Parathyroid adenoma (tissue), 2 donors: ENCODE data around the gene WDR77.

Experiments used
- H2AFZ ChIP-seq: fragments of 300-600 bp; sonication (generic); one replicate; pipeline ENCODE4 v1.7.0; 2017; ENCODE audit warnings: antibody characterized with exemption, mild to moderate bottlenecking
- H3K27ac ChIP-seq: fragments of 300-600 bp; sonication (generic); one replicate; pipeline ENCODE4 v1.7.0; 2017
- H3K27me3 ChIP-seq: fragments of 300-600 bp; sonication (generic); one replicate; pipeline ENCODE4 v1.7.0; 2017; ENCODE audit warnings: low read length; ENCODE audit not compliant: control insufficient read depth, insufficient read depth
- H3K36me3 ChIP-seq: fragments of 300-600 bp; sonication (generic); one replicate; pipeline ENCODE4 v1.7.0; 2017; ENCODE audit warnings: low read length; ENCODE audit not compliant: control insufficient read depth, insufficient read depth
- H3K4me1 ChIP-seq: fragments of 300-600 bp; sonication (generic); one replicate; pipeline ENCODE4 v1.7.0; 2017; ENCODE audit warnings: control low read depth
- H3K4me2 ChIP-seq: fragments of 300-600 bp; sonication (generic); one replicate; pipeline ENCODE4 v1.7.0; 2017; ENCODE audit warnings: low read length
- H3K4me3 ChIP-seq: fragments of 300-600 bp; sonication (generic); one replicate; pipeline ENCODE4 v1.7.0; 2017; ENCODE audit warnings: low read depth, low read length
- H3K79me2 ChIP-seq: fragments of 300-600 bp; sonication (generic); one replicate; pipeline ENCODE4 v1.7.0; 2017; ENCODE audit warnings: control low read depth
- H3K9ac ChIP-seq: fragments of 300-600 bp; sonication (generic); one replicate; pipeline ENCODE4 v1.7.0; 2017; ENCODE audit warnings: mild to moderate bottlenecking
- H3K9me3 ChIP-seq: fragments of 300-600 bp; sonication (generic); one replicate; pipeline ENCODE4 v1.7.0; 2017; ENCODE audit warnings: low read length; ENCODE audit not compliant: control insufficient read depth
- CTCF ChIP-seq: fragments of 300-600 bp; sonication (generic); IDR thresholded peaks from one replicate; pipeline ENCODE4 v1.7.0; 2017; ENCODE audit warnings: antibody characterized with exemption, mild to moderate bottlenecking
- donor health status: primary hyperparathyroidism.

Gene WDR77

GRCh38 chr1:111489604-111490003 is 40.5 kb upstream of the WDR77 start:
- no peak overlapping the region for H3K4me3 ChIP-seq

GRCh38 chr1:111488669-111489068 is 39.6 kb upstream of the WDR77 start:
- H3K36me3 ChIP-seq: no peaks in the 10 kb centered on the region
- no peak overlapping the region for H3K4me3 ChIP-seq
- H3K9me3 ChIP-seq: no peaks in the 10 kb centered on the region
- no peak overlapping the region for H3K4me2 ChIP-seq
- H2AFZ ChIP-seq: no peak overlapping the region
- no peaks in the 10 kb centered on the region for H3K4me1 ChIP-seq
- no peaks in the 10 kb centered on the region for H3K79me2 ChIP-seq
- no peak for TF ChIP-seq CTCF
- H3K27ac ChIP-seq: no peak overlapping the region
- no peak overlapping the region for H3K9ac ChIP-seq
- H3K27me3 ChIP-seq: no peaks in the 10 kb centered on the region

More at GRCh38 chr1:111489604-111490003, 40.5 kb upstream of the WDR77 start:
- Histone ChIP-seq H3K9me3 (no peaks in the 10 kb centered on the region), H3K4me1 (no peaks in the 10 kb centered on the region), H3K79me2 (no peaks in the 10 kb centered on the region), H3K27me3 (no peaks in the 10 kb centered on the region), H2AFZ (no peak overlapping the region), H3K9ac (no peak overlapping the region), H3K36me3 (no peaks in the 10 kb centered on the region), H3K4me2 (no peak overlapping the region), H3K27ac (no peak overlapping the region)
- TF ChIP-seq CTCF: no peak

GRCh38 chr1:111487133-111487532 is 38.1 kb upstream of the WDR77 start:
- H3K9ac ChIP-seq: no peak overlapping the region

GRCh38 chr1:111486431-111486830 is 37.4 kb upstream of the WDR77 start:
- H3K9ac ChIP-seq: no peak overlapping the region
- H3K79me2 ChIP-seq: no peaks in the 10 kb centered on the region
- no peaks in the 10 kb centered on the region for H3K4me1 ChIP-seq
- no peak overlapping the region for H2AFZ ChIP-seq
- no peak for TF ChIP-seq CTCF
- H3K9me3 ChIP-seq: no peaks in the 10 kb centered on the region
- no peak overlapping the region for H3K4me2 ChIP-seq
- no peak overlapping the region for H3K4me3 ChIP-seq
- H3K36me3 ChIP-seq: no peaks in the 10 kb centered on the region
- H3K27ac ChIP-seq: no peak overlapping the region
- H3K27me3 ChIP-seq: no peaks in the 10 kb centered on the region

More at GRCh38 chr1:111487133-111487532, 38.1 kb upstream of the WDR77 start:
- H2AFZ ChIP-seq: no peak overlapping the region
- no peaks in the 10 kb centered on the region for H3K4me1 ChIP-seq
- no peaks in the 10 kb centered on the region for H3K27me3 ChIP-seq
- H3K4me2 ChIP-seq: no peak overlapping the region
- H3K9me3 ChIP-seq: no peaks in the 10 kb centered on the region
- H3K4me3 ChIP-seq: no peak overlapping the region
- H3K27ac ChIP-seq: no peak overlapping the region
- H3K36me3 ChIP-seq: no peaks in the 10 kb centered on the region
- no peak for TF ChIP-seq CTCF
- no peaks in the 10 kb centered on the region for H3K79me2 ChIP-seq

GRCh38 chr1:111484391-111485026 is 35.5 kb upstream of the WDR77 start:
- no peaks in the 10 kb centered on the region for H3K27me3 ChIP-seq
- no peaks in the 10 kb centered on the region for H3K9me3 ChIP-seq
- TF ChIP-seq CTCF: no peak
- H3K79me2 ChIP-seq: no peaks in the 10 kb centered on the region
- H3K27ac ChIP-seq: no peak overlapping the region
- no peaks in the 10 kb centered on the region for H3K36me3 ChIP-seq
- H3K4me2 ChIP-seq: no peak overlapping the region
- no peak overlapping the region for H2AFZ ChIP-seq
- no peak overlapping the region for H3K9ac ChIP-seq
- H3K4me1 ChIP-seq: no peaks in the 10 kb centered on the region
- no peak overlapping the region for H3K4me3 ChIP-seq
